Psoas muscle (tissue), 8 donors: ENCODE data around the gene THUMPD2. TPM values are rescaled to one million over a fixed set of nuclear protein-coding genes. Genes with fewer than 3 reads are reported as not detected.
A peak's percentile ranks its signal among the peaks of the same experiment; 100 is the strongest.
"Not testable (repeated sequence)": the region's sequence is repeated elsewhere in the genome, so short reads cannot be mapped to it uniquely, and the experiment has no call there.

ENCODE experiments used
- ATAC-seq, 4 donors: fragments of 200-7000 bp; cut with Tn5 transposase; one replicate each; pipeline ENCODE4 v1.9.1; 2020; ENCODE audit warnings: moderate library complexity in 3 of 4, mild to moderate bottlenecking in 2 of 4
- DNase-seq, 2 donors: peaks; one replicate each; pipeline ENCODE4 v3.0.0-alpha.2; 2020
- H3K27ac ChIP-seq: fragments of 200-600 bp; one replicate; pipeline ENCODE4 v1.8.0; 2022
- H3K27me3 ChIP-seq, 3 donors: fragments of 200-600 bp in 1 of 3; one replicate each; pipeline versions ENCODE4 v1.6.1 to v1.8.0; 2013 to 2022; ENCODE audit warnings: low read length in 2 of 3, mild to moderate bottlenecking in 2 of 3, moderate library complexity in 1 of 3; ENCODE audit not compliant: insufficient read depth in 3 of 3
- H3K36me3 ChIP-seq, 2 donors: fragments of 200-600 bp in 1 of 2; one replicate each; pipeline versions ENCODE4 v1.6.1 to v1.8.0; 2013 to 2022; ENCODE audit warnings: low read depth in 1 of 2, mild to moderate bottlenecking in 1 of 2, moderate library complexity in 1 of 2; ENCODE audit not compliant: insufficient read depth in 1 of 2
- H3K4me1 ChIP-seq: fragments of 200-600 bp; one replicate; pipeline ENCODE4 v1.8.0; 2022
- H3K4me3 ChIP-seq: fragments of 200-600 bp; one replicate; pipeline ENCODE4 v1.8.0; 2022; ENCODE audit warnings: mild to moderate bottlenecking
- H3K9me3 ChIP-seq: fragments of 200-600 bp; one replicate; pipeline ENCODE4 v1.8.0; 2022
- CTCF ChIP-seq: fragments of 200-600 bp; IDR thresholded peaks from one replicate; pipeline ENCODE4 v1.8.0; 2022; ENCODE audit warnings: antibody characterized with exemption
- WGBS, 3 donors: extraction: QIAGEN DNeasy Blood & Tissue Kit; methylation state at CpG; one replicate each; pipeline versions ENCODE4 v1.1.6 to v1.1.7; 2013; 5-methylcytosine and 5-hydroxymethylcytosine counted together
- intact Hi-C, 2 donors: fragments of 100-400 bp; cut with DNase I; formaldehyde crosslinking; loops; one replicate each; pipeline versions ENCODE4 v1.11.0 to v1.14.2; 2022
- polyA plus RNA-seq, 3 donors: library from polyadenylated mRNA; stranded (reverse); fragments of 200-250 nt; gene quantifications; one replicate each; pipeline ENCODE4 v1.2.3, GENCODE V29; 2013
- total RNA-seq, 4 donors: library from RNA; stranded (reverse); fragmentation: NEBNext Ultra II Directional in 2 of 4; extraction: Animal tissue kit (Norgen Biotek cat#: 25700) in 2 of 4; gene quantifications; one replicate each; pipeline versions ENCODE4 v1.2.1 to v1.2.4, GENCODE V29; 2021 to 2023
- donor health status: healthy with polysubstance abuse.
- donor health status: DM: no; HTN: no; CAD: no; lungs with moderate emphysema.
- donor health status: Bipolar disorder and iron deficiency.
- donor health status: healthy.
- donor health status: DM: yes; HTN: yes; CAD: no.
- donor health status: DM: no; HTN: no; CAD: no.
- donor health status: DM: no; HTN: no; CAD: no.
- donor health status: DM: yes; HTN: yes; CAD: no.

THUMPD2 gene
- total and polyA plus RNA-seq, 7 donors: 6.5 to 12.7 (median 7.5) TPM

GRCh38 chr2:39731546-39731945 lies 47.5 kb downstream of the THUMPD2 start:
- peaks cover 0 to 19% of the 10 kb centered on the region in 2 donors for H3K36me3 ChIP-seq
- no peaks in the 10 kb centered on the region for H3K27me3 ChIP-seq
- intact Hi-C loops: no loop called here
- no peaks in the 10 kb centered on the region for H3K9me3 ChIP-seq
- WGBS, 3 donors: 51 to 78% (median 61%) methylated on average over 3 of the region's 3 CpGs
- no peak for TF ChIP-seq CTCF
- no peak overlapping the region for H3K4me3 ChIP-seq
- DNase-seq: no peak
- peaks cover 22% of the 10 kb centered on the region for H3K4me1 ChIP-seq
- ATAC-seq: peak; percentile 3 to 35 (median 20)
- no peak overlapping the region for H3K27ac ChIP-seq

GRCh38 chr2:39730685-39731302 lies 48.3 kb downstream of the THUMPD2 start:
- H3K9me3 ChIP-seq: no peaks in the 10 kb centered on the region
- no peak overlapping the region for H3K27ac ChIP-seq
- 79 to 100% (median 84%) methylated on average over 2 of the region's 2 CpGs for WGBS, 3 donors
- H3K4me1 ChIP-seq: peaks cover 22% of the 10 kb centered on the region
- peaks cover 0 to 12% of the 10 kb centered on the region in 2 donors for H3K36me3 ChIP-seq
- H3K27me3 ChIP-seq: no peaks in the 10 kb centered on the region
- DNase-seq (no peak), ATAC-seq (peak in 3 of 4 donors; percentile 32 to 61 (median 50))
- no peak overlapping the region for H3K4me3 ChIP-seq
- peak; percentile 38 for TF ChIP-seq CTCF
- intact Hi-C loops: no loop called here

- Histone ChIP-seq H3K9me3 (no peaks in the 10 kb centered on the region), H3K4me3 (no peak overlapping the region), H3K4me1 (peaks cover 22% of the 10 kb centered on the region), H3K27me3 (no peaks in the 10 kb centered on the region), H3K36me3 (peaks cover 0 to 6% of the 10 kb centered on the region in 2 donors), H3K27ac (no peak overlapping the region)
- TF ChIP-seq CTCF: no peak
- ATAC-seq: no peak
- intact Hi-C loops: no loop called here
- WGBS, 3 donors: 59 to 74% (median 59%) methylated on average over 5 of the region's 5 CpGs
- no peak for DNase-seq
Measured at GRCh38 chr2:39730276-39730675, 48.8 kb downstream of the THUMPD2 start.

- TF ChIP-seq CTCF: peak; percentile 48
- peak in 1 of 2 donors; percentile 49 for DNase-seq
- Histone ChIP-seq H3K27me3 (no peaks in the 10 kb centered on the region), H3K4me3 (no peak overlapping the region), H3K9me3 (no peaks in the 10 kb centered on the region), H3K27ac (no peak overlapping the region), H3K4me1 (peaks cover 21% of the 10 kb centered on the region), H3K36me3 (no peaks in the 10 kb centered on the region)
- 60 to 68% (median 63%) methylated on average over 5 of the region's 5 CpGs for WGBS, 3 donors
- intact Hi-C loops: loop anchor here (10.0 kb wide), 2 partner anchors 134 to 214 kb away; no protein-coding TSS in a partner anchor
- peak in 1 of 4 donors; percentile 39 for ATAC-seq
Measured at GRCh38 chr2:39728941-39729351, 50.1 kb downstream of the THUMPD2 start.

- not testable (repeated sequence) for ATAC-seq, H3K36me3 ChIP-seq, H3K27ac ChIP-seq, H3K27me3 ChIP-seq, DNase-seq, H3K9me3 ChIP-seq, H3K4me3 ChIP-seq
- peaks cover 21% of the 10 kb centered on the region for H3K4me1 ChIP-seq
- intact Hi-C loops: loop anchor here (10.0 kb wide), 2 partner anchors 133 to 213 kb away; no protein-coding TSS in a partner anchor
- 76 to 78% (median 77%) methylated on average over 4 of the region's 4 CpGs for WGBS, 3 donors
Measured at GRCh38 chr2:39728085-39728484, 51.0 kb downstream of the THUMPD2 start.
